Neural cell (in vitro differentiated cells): ENCODE data around the gene SLC25A26. TPM values are rescaled to one million over a fixed set of nuclear protein-coding genes. Genes with fewer than 3 reads are reported as not detected.

Experiments
- H2AFZ ChIP-seq: fragments of 200-600, 300-800 bp; sonication (generic), shearing (Covaris generic); 2 replicates; pipeline ENCODE4 v1.6.0; 2014; ENCODE audit warnings: low read depth, mild to moderate bottlenecking, antibody characterized with exemption, low read length, moderate library complexity
- H3F3A ChIP-seq: fragments of 200-600 bp; shearing (Covaris generic); 2 replicates; pipeline ENCODE4 v1.6.1; 2016; ENCODE audit warnings: mild to moderate bottlenecking, moderate library complexity, mixed read lengths, antibody characterized with exemption, low read length; ENCODE audit not compliant: insufficient read depth, poor library complexity, severe bottlenecking
- H3K27ac ChIP-seq: fragments of 200-600, 300-800 bp; sonication (generic), shearing (Covaris generic); 2 replicates; pipeline ENCODE4 v1.5.1; 2014; ENCODE audit warnings: mild to moderate bottlenecking, low read length, moderate library complexity
- H3K27me3 ChIP-seq: fragments of 300-800, 200-600 bp; sonication (generic), shearing (Covaris generic); 2 replicates; pipeline ENCODE4 v1.6.0; 2014; ENCODE audit warnings: mild to moderate bottlenecking, low read depth, low read length, moderate library complexity; ENCODE audit not compliant: insufficient read depth
- H3K36me3 ChIP-seq: fragments of 300-800, 200-600 bp; sonication (generic), shearing (Covaris generic); 2 replicates; pipeline ENCODE4 v1.5.1; 2014; ENCODE audit warnings: mild to moderate bottlenecking, antibody characterized with exemption, low read length, moderate library complexity; ENCODE audit not compliant: insufficient read depth
- H3K4me2 ChIP-seq: fragments of 300-800, 200-600 bp; sonication (generic), shearing (Covaris generic); 2 replicates; pipeline ENCODE4 v1.6.0; 2014; ENCODE audit warnings: mild to moderate bottlenecking, low read length
- H3K4me3 ChIP-seq: fragments of 300-800, 200-600 bp; sonication (generic), shearing (Covaris generic); 2 replicates; pipeline ENCODE4 v1.5.1; 2014; ENCODE audit warnings: mild to moderate bottlenecking, low read length, moderate library complexity
- H3K79me2 ChIP-seq: fragments of 200-600 bp; shearing (Covaris generic); replicated peaks from 2 replicates; pipeline ENCODE4 v1.6.0; 2014; ENCODE audit warnings: mild to moderate bottlenecking, low read length, moderate library complexity; ENCODE audit not compliant: insufficient read depth
- H3K9ac ChIP-seq: fragments of 300-800, 200-600 bp; sonication (generic), shearing (Covaris generic); 2 replicates; pipeline ENCODE4 v1.6.1; 2016; ENCODE audit warnings: mild to moderate bottlenecking, low read length, mixed read lengths
- H3K9me2 ChIP-seq: fragments of 200-600 bp; shearing (Covaris generic); 2 replicates; pipeline ENCODE4 v1.6.1; 2016; ENCODE audit warnings: mild to moderate bottlenecking, low read length, mixed read lengths; ENCODE audit not compliant: insufficient read depth
- H3K9me3 ChIP-seq: fragments of 200-600, 300-800 bp; sonication (generic), shearing (Covaris generic); 2 replicates; pipeline ENCODE4 v1.6.1; 2016; ENCODE audit warnings: mild to moderate bottlenecking, mixed run types, low read length, moderate library complexity, mixed read lengths
- H4K20me1 ChIP-seq: fragments of 200-600 bp; shearing (Covaris generic); 2 replicates; pipeline ENCODE4 v1.6.1; 2016; ENCODE audit warnings: mild to moderate bottlenecking, mixed run types; ENCODE audit not compliant: insufficient read depth
- CTCF ChIP-seq: fragments of 450-650 bp; IDR thresholded peaks from 2 replicates; pipeline ENCODE4 v1.5.1; 2014; ENCODE audit warnings: antibody characterized with exemption, mild to moderate bottlenecking, moderate library complexity; ENCODE audit not compliant: poor library complexity, severe bottlenecking
- EP300 ChIP-seq: fragments of 450-650 bp; conservative IDR thresholded peaks from 2 replicates; pipeline ENCODE4 v1.6.1; 2014; ENCODE audit warnings: antibody characterized with exemption, mild to moderate bottlenecking, moderate library complexity; ENCODE audit not compliant: poor library complexity, severe bottlenecking
- EZH2 ChIP-seq: fragments of 200-600, 300-800 bp; shearing (Covaris generic), sonication (generic); IDR thresholded peaks from 2 replicates; pipeline ENCODE4 v1.6.1; 2014; ENCODE audit warnings: antibody characterized with exemption, low read length, borderline replicate concordance, mild to moderate bottlenecking; ENCODE audit not compliant: insufficient read depth, poor library complexity, severe bottlenecking
- MXI1 ChIP-seq: fragments of 450-650 bp; conservative IDR thresholded peaks from 2 replicates; pipeline ENCODE4 v1.6.1; 2014; ENCODE audit warnings: antibody characterized with exemption, mild to moderate bottlenecking; ENCODE audit not compliant: poor library complexity, severe bottlenecking
- POLR2AphosphoS5 ChIP-seq: IDR thresholded peaks from 2 replicates; pipeline ENCODE4 v1.6.1; 2012
- RAD21 ChIP-seq: fragments of 450-650 bp; conservative IDR thresholded peaks from 2 replicates; pipeline ENCODE4 v1.6.1; 2014; ENCODE audit warnings: antibody characterized with exemption, mild to moderate bottlenecking, moderate library complexity
- REST ChIP-seq: IDR thresholded peaks from 2 replicates; pipeline ENCODE4 v1.6.1; 2012; ENCODE audit warnings: borderline replicate concordance
- SMC3 ChIP-seq: fragments of 450-650 bp; conservative IDR thresholded peaks from 2 replicates; pipeline ENCODE4 v1.6.1; 2014; ENCODE audit warnings: antibody characterized with exemption, mild to moderate bottlenecking, moderate library complexity; ENCODE audit not compliant: poor library complexity
- TAF1 ChIP-seq: IDR thresholded peaks from 2 replicates; pipeline ENCODE4 v1.6.1; 2012; ENCODE audit warnings: low read depth
- polyA plus RNA-seq: library from polyadenylated mRNA; depleted of rRNA; stranded (reverse); fragments of >200 nt; gene quantifications from 2 replicates; pipeline ENCODE4 v1.2.3, GENCODE V29; 2014

SLC25A26 gene
- polyA plus RNA-seq, 1 donor from 2014 or later: 21.0 TPM

- Histone ChIP-seq H3K9ac (no peak overlapping the region), H4K20me1 (no peaks in the 10 kb centered on the region), H3K4me3 (no peak overlapping the region), H3K79me2 (no peaks in the 10 kb centered on the region), H3K27ac (no peak overlapping the region), H3K36me3 (no peaks in the 10 kb centered on the region), H3K9me2 (no peaks in the 10 kb centered on the region), H3K9me3 (no peaks in the 10 kb centered on the region), H3F3A (no peaks in the 10 kb centered on the region), H3K27me3 (no peaks in the 10 kb centered on the region), H2AFZ (no peak overlapping the region), H3K4me2 (no peak overlapping the region)
- no peak for TF ChIP-seq EZH2
- no peak for TF ChIP-seq MXI1
- no peak for TF ChIP-seq EP300
- TF ChIP-seq REST: no peak
- no peak for TF ChIP-seq CTCF
- no peak for TF ChIP-seq TAF1
- no peak for TF ChIP-seq POLR2AphosphoS5
- TF ChIP-seq SMC3: no peak
- no peak for TF ChIP-seq RAD21
These were observed 173.4 kb downstream of the SLC25A26 start for GRCh38 chr3:66394019-66394752.

GRCh38 chr3:66394753-66395249 lies 174.0 kb downstream of the SLC25A26 start:
- no peaks in the 10 kb centered on the region for H3K79me2 ChIP-seq
- H3K36me3 ChIP-seq: no peaks in the 10 kb centered on the region
- H3K27ac ChIP-seq: no peak overlapping the region
- no peak overlapping the region for H3K4me2 ChIP-seq
- no peak for TF ChIP-seq EZH2
- TF ChIP-seq EP300: no peak
- no peak for TF ChIP-seq CTCF
- H4K20me1 ChIP-seq: no peaks in the 10 kb centered on the region
- no peak overlapping the region for H2AFZ ChIP-seq
- H3K9me3 ChIP-seq: no peaks in the 10 kb centered on the region
- no peak overlapping the region for H3K4me3 ChIP-seq
- H3K27me3 ChIP-seq: no peaks in the 10 kb centered on the region
- no peaks in the 10 kb centered on the region for H3F3A ChIP-seq
- H3K9me2 ChIP-seq: no peaks in the 10 kb centered on the region
- no peak overlapping the region for H3K9ac ChIP-seq
